Activated T-cell treated with anti-CD3 and anti-CD28 coated beads, Interleukin-2, amount 50 U/mL, for 4 hours (primary cell): Measurements from ENCODE around the gene SLC1A7. TPM values are rescaled to one million over a fixed set of nuclear protein-coding genes. Genes with fewer than 3 reads are reported as not detected.
A peak's percentile ranks its signal among the peaks of the same experiment; 100 is the strongest.

ENCODE experiments used
- ATAC-seq, 2 donors: fragments of 200-7000 bp; cut with Tn5 transposase; one replicate each; pipeline ENCODE4 v1.10.0; 2021
- DNase-seq: peaks from one replicate; pipeline ENCODE4 v3.0.0-alpha.2; 2020
- H3K27me3 Mint-ChIP-seq: one replicate; pipeline ENCODE4 v1.8.0; 2021; ENCODE audit warnings: low read depth, mixed read lengths
- H3K36me3 Mint-ChIP-seq: one replicate; pipeline ENCODE4 v1.8.0; 2022; ENCODE audit warnings: mixed read lengths; ENCODE audit not compliant: insufficient read depth
- H3K4me1 Mint-ChIP-seq: one replicate; pipeline ENCODE4 v1.8.0; 2021; ENCODE audit warnings: low read depth, mixed read lengths
- H3K4me3 Mint-ChIP-seq: one replicate; pipeline ENCODE4 v1.8.0; 2021; ENCODE audit warnings: mild to moderate bottlenecking, moderate library complexity, mixed read lengths
- H3K9me3 Mint-ChIP-seq: one replicate; pipeline ENCODE4 v1.8.0; 2021; ENCODE audit warnings: mixed read lengths
- total RNA-seq, 3 donors: library from RNA; stranded (reverse); gene quantifications; one replicate each; pipeline ENCODE4 v1.2.1, GENCODE V29; 2021

SLC1A7 gene
- total RNA-seq, 3 donors from 2014 or later = not detected

GRCh38 chr1:53069265-53069662 lies 73.2 kb downstream of the SLC1A7 start:
- DNase-seq = no peak
- H3K27me3 Mint-ChIP-seq = peaks cover 13% of the 10 kb centered on the region
- ATAC-seq = no peak
- peak overlapping the region; percentile 33 for H3K4me3 Mint-ChIP-seq
- no peaks in the 10 kb centered on the region for H3K36me3 Mint-ChIP-seq
- no peaks in the 10 kb centered on the region for H3K4me1 Mint-ChIP-seq
- H3K9me3 Mint-ChIP-seq = no peaks in the 10 kb centered on the region

GRCh38 chr1:53068314-53069099 lies 73.9 kb downstream of the SLC1A7 start:
- ATAC-seq = no peak
- Mint-ChIP-seq H3K4me3 (peak overlapping the region; percentile 33), H3K9me3 (no peaks in the 10 kb centered on the region), H3K36me3 (no peaks in the 10 kb centered on the region), H3K4me1 (peaks cover 2% of the 10 kb centered on the region), H3K27me3 (peaks cover 21% of the 10 kb centered on the region)
- no peak for DNase-seq

GRCh38 chr1:53067886-53068285 lies 74.6 kb downstream of the SLC1A7 start:
- Mint-ChIP-seq H3K9me3 (no peaks in the 10 kb centered on the region), H3K36me3 (no peaks in the 10 kb centered on the region), H3K4me3 (no peak overlapping the region), H3K27me3 (peaks cover 27% of the 10 kb centered on the region), H3K4me1 (peaks cover 6% of the 10 kb centered on the region)
- no peak for ATAC-seq
- no peak for DNase-seq

- peaks cover 6% of the 10 kb centered on the region for H3K4me1 Mint-ChIP-seq
Observed at GRCh38 chr1:53066891-53067738, 75.3 kb downstream of the SLC1A7 start.

GRCh38 chr1:53066488-53066887 lies 76.0 kb downstream of the SLC1A7 start:
- Mint-ChIP-seq H3K9me3 (no peaks in the 10 kb centered on the region), H3K27me3 (peaks cover 32% of the 10 kb centered on the region), H3K4me3 (no peak overlapping the region), H3K4me1 (peaks cover 6% of the 10 kb centered on the region), H3K36me3 (no peaks in the 10 kb centered on the region)
- no peak for DNase-seq
- ATAC-seq = no peak

More at GRCh38 chr1:53066891-53067738, 75.3 kb downstream of the SLC1A7 start:
- DNase-seq (no peak), ATAC-seq (no peak)
- H3K27me3 Mint-ChIP-seq = peaks cover 30% of the 10 kb centered on the region
- H3K36me3 Mint-ChIP-seq = no peaks in the 10 kb centered on the region
- H3K4me3 Mint-ChIP-seq = no peak overlapping the region
- no peaks in the 10 kb centered on the region for H3K9me3 Mint-ChIP-seq

- Mint-ChIP-seq H3K4me3 (no peak overlapping the region), H3K36me3 (no peaks in the 10 kb centered on the region), H3K4me1 (peaks cover 6% of the 10 kb centered on the region), H3K9me3 (no peaks in the 10 kb centered on the region), H3K27me3 (peaks cover 43% of the 10 kb centered on the region)
- DNase-seq (no peak), ATAC-seq (no peak)
Observed at GRCh38 chr1:53065391-53065790, 77.0 kb downstream of the SLC1A7 start.

GRCh38 chr1:53063744-53064515 lies 78.5 kb downstream of the SLC1A7 start:
- Mint-ChIP-seq H3K27me3 (peaks cover 42% of the 10 kb centered on the region), H3K36me3 (no peaks in the 10 kb centered on the region), H3K9me3 (no peaks in the 10 kb centered on the region), H3K4me3 (no peak overlapping the region), H3K4me1 (peaks cover 6% of the 10 kb centered on the region)
- ATAC-seq (no peak), DNase-seq (no peak)

GRCh38 chr1:53062708-53063591 lies 79.5 kb downstream of the SLC1A7 start:
- Mint-ChIP-seq H3K36me3 (no peaks in the 10 kb centered on the region), H3K27me3 (peaks cover 42% of the 10 kb centered on the region), H3K9me3 (no peaks in the 10 kb centered on the region), H3K4me1 (peaks cover 6% of the 10 kb centered on the region), H3K4me3 (peak overlapping the region; percentile 47)
- DNase-seq (no peak), ATAC-seq (peak; percentile 13 to 39)

- peaks cover 6% of the 10 kb centered on the region for H3K4me1 Mint-ChIP-seq
- no peaks in the 10 kb centered on the region for H3K36me3 Mint-ChIP-seq
- DNase-seq (no peak), ATAC-seq (peak; percentile 67 to 74)
- no peaks in the 10 kb centered on the region for H3K9me3 Mint-ChIP-seq
- H3K27me3 Mint-ChIP-seq = peaks cover 42% of the 10 kb centered on the region
- H3K4me3 Mint-ChIP-seq = peak within 1 kb of the TSS; percentile 54
Observed at GRCh38 chr1:53061859-53062707, 80.4 kb downstream of the SLC1A7 start, which contains the start of gene PODN. Gene PODN (plus strand): TSS chr1:53062213. CDS start chr1:53069856, 7,643 bp downstream.

GRCh38 chr1:53061123-53061858 lies 81.1 kb downstream of the SLC1A7 start:
- Mint-ChIP-seq H3K4me1 (peaks cover 6% of the 10 kb centered on the region), H3K4me3 (peak overlapping the region; percentile 54), H3K27me3 (peaks cover 42% of the 10 kb centered on the region), H3K36me3 (no peaks in the 10 kb centered on the region), H3K9me3 (no peaks in the 10 kb centered on the region)
- DNase-seq = no peak
- no peak for ATAC-seq

- ATAC-seq (no peak), DNase-seq (no peak)
- Mint-ChIP-seq H3K36me3 (no peaks in the 10 kb centered on the region), H3K4me3 (no peak overlapping the region), H3K4me1 (peaks cover 6% of the 10 kb centered on the region), H3K27me3 (peaks cover 40% of the 10 kb centered on the region), H3K9me3 (no peaks in the 10 kb centered on the region)
Observed at GRCh38 chr1:53060579-53060978, 81.9 kb downstream of the SLC1A7 start.

GRCh38 chr1:53057127-53057526 lies 85.3 kb downstream of the SLC1A7 start:
- H3K36me3 Mint-ChIP-seq = peaks cover 16% of the 10 kb centered on the region
- no peak overlapping the region for H3K4me3 Mint-ChIP-seq
- H3K27me3 Mint-ChIP-seq = peaks cover 14% of the 10 kb centered on the region
- no peaks in the 10 kb centered on the region for H3K4me1 Mint-ChIP-seq
- no peak for ATAC-seq
- no peak for DNase-seq
- no peaks in the 10 kb centered on the region for H3K9me3 Mint-ChIP-seq
